GM21381 (cell line): Measurements from ENCODE around the gene LYPD6.
"Not testable (repeated sequence)": the region's sequence is repeated elsewhere in the genome, so short reads cannot be mapped to it uniquely, and the experiment has no call there.

Experiments used
- ATAC-seq: cut with Tn5 transposase; IDR thresholded peaks from one replicate; pipeline ENCODE4 v1.9.1; 2021; ENCODE audit warnings: mild to moderate bottlenecking, moderate library complexity; ENCODE audit not compliant: unreplicated experiment

The LYPD6 gene

GRCh38 chr2:149330127-149331022, at the start of gene LYPD6:
Gene LYPD6 (plus strand): TSS chr2:149330587. CDS start chr2:149437709, 107,122 bp downstream.
- ATAC-seq, result peak; percentile 83

GRCh38 chr2:149281441-149281840, 48.9 kb upstream of the LYPD6 start:
- ATAC-seq, result no peak

GRCh38 chr2:149290662-149291061, 39.7 kb upstream of the LYPD6 start:
- no peak for ATAC-seq

- ATAC-seq, result no peak
These were observed 38.5 kb upstream of the LYPD6 start for GRCh38 chr2:149291881-149292280.

- no peak for ATAC-seq
These were observed 34.4 kb upstream of the LYPD6 start for GRCh38 chr2:149296031-149296430.

GRCh38 chr2:149307014-149307413, 23.4 kb upstream of the LYPD6 start:
- ATAC-seq, result no peak

GRCh38 chr2:149310349-149310748, 20.0 kb upstream of the LYPD6 start:
- no peak for ATAC-seq

GRCh38 chr2:149312039-149312438, 18.3 kb upstream of the LYPD6 start:
- ATAC-seq, result no peak

GRCh38 chr2:149313512-149313972, 16.8 kb upstream of the LYPD6 start:
- peak; percentile 98 for ATAC-seq

GRCh38 chr2:149314687-149315086, 15.7 kb upstream of the LYPD6 start:
- ATAC-seq, result no peak

- ATAC-seq, result no peak
These were observed 14.9 kb upstream of the LYPD6 start for GRCh38 chr2:149315461-149315860.

- ATAC-seq, result not testable (repeated sequence)
These were observed 11.8 kb upstream of the LYPD6 start for GRCh38 chr2:149318566-149318965.

GRCh38 chr2:149320362-149320761, 10.0 kb upstream of the LYPD6 start:
- no peak for ATAC-seq

GRCh38 chr2:149329068-149329467, 1.3 kb upstream of the LYPD6 start:
- ATAC-seq, result no peak

- no peak for ATAC-seq
These were observed 779 bp upstream of the LYPD6 start for GRCh38 chr2:149329489-149330126.

- ATAC-seq, result no peak
These were observed 625 bp downstream of the LYPD6 start for GRCh38 chr2:149331023-149331400.

GRCh38 chr2:149332364-149332763, 2.0 kb downstream of the LYPD6 start:
- ATAC-seq, result no peak

- no peak for ATAC-seq
These were observed 3.2 kb downstream of the LYPD6 start for GRCh38 chr2:149333636-149334035.

GRCh38 chr2:149334156-149334555, 3.8 kb downstream of the LYPD6 start:
- no peak for ATAC-seq

GRCh38 chr2:149339324-149339723, 8.9 kb downstream of the LYPD6 start:
- no peak for ATAC-seq

- no peak for ATAC-seq
These were observed 12.1 kb downstream of the LYPD6 start for GRCh38 chr2:149342509-149342908.

- no peak for ATAC-seq
These were observed 13.7 kb downstream of the LYPD6 start for GRCh38 chr2:149344105-149344504.
